HG03280 (cell line): ENCODE data around the gene AGO4.
"Not testable (repeated sequence)": the region's sequence is repeated elsewhere in the genome, so short reads cannot be mapped to it uniquely, and the experiment has no call there.

ENCODE experiments used
- ATAC-seq: cut with Tn5 transposase; IDR thresholded peaks from one replicate; pipeline ENCODE4 v1.9.1; 2021; ENCODE audit warnings: mild to moderate bottlenecking, moderate library complexity; ENCODE audit not compliant: unreplicated experiment

The AGO4 gene

DNA sequence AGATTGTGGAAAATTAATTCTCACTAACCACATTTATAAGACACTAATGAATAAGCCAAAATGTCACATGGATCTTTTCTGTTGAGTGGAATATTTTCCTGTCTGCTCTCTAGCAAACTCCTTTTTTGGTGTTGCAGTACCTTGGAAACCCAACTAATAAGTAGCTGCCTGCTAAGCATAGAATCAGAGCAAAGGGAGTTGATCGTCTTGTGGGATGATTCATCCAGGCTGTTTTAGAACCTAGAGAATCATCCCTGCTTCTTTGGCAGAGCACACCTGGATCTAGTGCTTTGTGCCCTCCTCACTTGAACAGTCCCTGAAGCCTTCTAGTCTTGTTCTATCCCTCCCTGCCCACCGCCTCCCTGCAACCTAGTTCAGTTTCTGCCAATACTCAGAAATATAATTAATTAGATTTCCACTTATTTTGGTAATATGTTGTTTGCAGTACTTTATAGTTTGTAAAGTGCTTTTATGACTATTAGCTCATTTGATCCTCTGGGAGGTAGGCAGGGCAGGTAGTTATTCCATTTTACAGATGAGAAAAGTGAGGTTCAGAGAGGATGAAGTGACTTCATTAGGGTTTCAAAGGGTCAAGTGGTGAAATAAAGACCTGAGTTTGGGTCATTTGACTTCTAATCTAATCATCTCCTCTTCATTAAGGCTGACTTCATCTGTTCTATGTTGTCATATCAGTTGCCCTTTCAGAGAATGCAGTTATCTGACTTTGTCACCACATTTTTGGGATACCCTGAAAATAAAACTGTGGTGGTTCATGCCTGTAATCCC, 2.5 kb downstream of the AGO4 start:
- no peak for ATAC-seq

GRCh38 chr1:35812754-35813153, 4.9 kb downstream of the AGO4 start:
- ATAC-seq, result not testable (repeated sequence)

GRCh38 chr1:35825255-35825654, 17.4 kb downstream of the AGO4 start:
- ATAC-seq, result no peak

GRCh38 chr1:35832276-35832905, 24.6 kb downstream of the AGO4 start:
- ATAC-seq, result no peak

GRCh38 chr1:35833395-35833794, 25.6 kb downstream of the AGO4 start:
- ATAC-seq, result no peak

GRCh38 chr1:35834218-35834617, 26.4 kb downstream of the AGO4 start:
- no peak for ATAC-seq

DNA sequence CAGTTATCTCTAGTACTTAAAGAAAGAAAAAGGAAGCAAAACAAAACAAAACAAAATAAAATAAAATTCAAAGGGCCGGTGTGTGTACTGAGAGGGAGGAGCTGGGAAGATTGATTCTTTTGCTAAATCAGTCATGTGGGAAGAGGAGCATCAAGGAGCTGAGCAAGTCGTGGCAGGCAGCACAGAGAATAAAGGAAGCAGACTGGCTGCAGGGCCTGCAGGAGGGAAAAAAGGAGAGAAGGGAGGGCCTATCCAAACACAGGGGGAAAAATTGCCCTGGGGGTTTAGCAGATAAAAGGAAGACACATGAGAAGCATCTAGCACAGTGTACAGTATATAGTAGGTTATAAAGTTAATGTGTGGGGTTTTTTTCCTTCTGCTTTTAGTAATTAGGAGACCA, 27.6 kb downstream of the AGO4 start:
- ATAC-seq, result no peak

DNA sequence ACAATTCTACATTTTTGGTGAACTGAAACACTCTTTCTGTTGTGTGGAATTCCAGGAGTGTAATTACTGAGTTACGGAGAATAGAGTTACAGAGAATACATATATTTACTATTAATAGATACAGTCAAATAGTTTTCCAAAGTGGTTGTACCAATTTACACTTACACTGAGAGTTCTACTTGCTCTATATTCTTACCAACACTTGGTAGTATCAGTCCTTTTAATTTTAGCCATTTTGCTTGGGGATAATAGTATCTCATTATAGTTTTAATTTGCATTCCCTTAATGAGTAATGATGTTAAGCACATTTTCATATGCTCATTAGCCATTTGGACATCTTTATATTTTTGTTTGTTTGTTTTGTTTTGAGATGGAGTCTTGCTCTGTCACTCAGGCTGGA, 28.9 kb downstream of the AGO4 start:
- ATAC-seq, result no peak

- ATAC-seq, result no peak
Observed at GRCh38 chr1:35838693-35839245, 31.0 kb downstream of the AGO4 start.

GRCh38 chr1:35844826-35845225, 37.0 kb downstream of the AGO4 start:
- ATAC-seq, result no peak

DNA sequence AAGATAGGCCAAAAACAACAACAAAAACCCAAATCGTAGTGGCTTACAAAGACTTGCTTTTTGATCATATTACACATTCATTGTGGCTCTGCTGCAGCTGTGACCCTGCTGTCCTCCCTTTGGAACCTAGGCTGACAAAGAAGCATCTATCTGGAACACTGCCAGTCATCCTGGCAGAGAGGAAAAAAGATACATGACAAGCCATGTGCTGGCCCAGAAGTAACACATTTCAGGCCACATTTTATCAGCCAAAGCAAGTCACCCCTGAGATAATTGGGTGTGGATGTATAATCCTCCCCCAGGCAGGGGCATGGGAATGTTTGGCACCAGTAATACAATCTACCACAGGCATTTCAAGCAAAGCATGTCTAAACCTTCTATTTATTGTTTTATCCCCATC, 38.0 kb downstream of the AGO4 start:
- ATAC-seq, result no peak

- ATAC-seq, result no peak
Observed at GRCh38 chr1:35847935-35848565, 40.2 kb downstream of the AGO4 start.

DNA sequence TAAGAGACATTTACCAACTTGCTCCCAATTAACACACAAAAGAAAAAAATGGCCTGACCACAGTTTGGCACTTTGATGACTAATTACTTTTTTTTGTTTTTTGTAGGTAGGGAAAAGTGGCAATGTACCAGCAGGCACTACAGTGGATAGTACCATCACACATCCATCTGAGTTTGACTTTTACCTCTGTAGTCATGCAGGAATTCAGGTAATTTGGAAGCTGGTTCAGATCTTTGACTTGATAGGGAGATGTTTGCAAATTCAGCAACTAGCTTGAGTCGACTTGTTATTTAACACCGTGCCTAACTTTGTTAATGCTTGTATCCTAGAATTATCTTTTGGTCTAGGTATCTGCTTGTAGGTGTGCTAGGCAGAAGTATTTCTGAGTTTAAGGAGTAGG, 42.2 kb downstream of the AGO4 start:
- no peak for ATAC-seq

DNA sequence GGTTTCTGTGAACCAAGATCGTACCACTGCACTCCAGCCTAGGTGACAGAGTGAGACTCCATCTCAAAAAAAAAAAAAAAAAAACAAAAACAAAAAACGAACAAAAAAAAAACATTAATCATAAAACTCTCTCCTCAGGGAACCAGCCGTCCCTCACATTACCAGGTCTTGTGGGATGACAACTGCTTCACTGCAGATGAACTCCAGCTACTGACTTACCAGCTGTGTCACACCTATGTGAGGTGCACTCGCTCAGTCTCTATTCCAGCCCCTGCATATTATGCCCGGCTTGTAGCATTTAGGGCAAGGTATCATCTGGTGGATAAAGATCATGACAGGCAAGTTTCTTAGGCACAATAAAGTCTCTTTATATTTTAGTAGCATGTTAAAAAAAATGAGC, 42.9 kb downstream of the AGO4 start:
- ATAC-seq, result no peak

DNA sequence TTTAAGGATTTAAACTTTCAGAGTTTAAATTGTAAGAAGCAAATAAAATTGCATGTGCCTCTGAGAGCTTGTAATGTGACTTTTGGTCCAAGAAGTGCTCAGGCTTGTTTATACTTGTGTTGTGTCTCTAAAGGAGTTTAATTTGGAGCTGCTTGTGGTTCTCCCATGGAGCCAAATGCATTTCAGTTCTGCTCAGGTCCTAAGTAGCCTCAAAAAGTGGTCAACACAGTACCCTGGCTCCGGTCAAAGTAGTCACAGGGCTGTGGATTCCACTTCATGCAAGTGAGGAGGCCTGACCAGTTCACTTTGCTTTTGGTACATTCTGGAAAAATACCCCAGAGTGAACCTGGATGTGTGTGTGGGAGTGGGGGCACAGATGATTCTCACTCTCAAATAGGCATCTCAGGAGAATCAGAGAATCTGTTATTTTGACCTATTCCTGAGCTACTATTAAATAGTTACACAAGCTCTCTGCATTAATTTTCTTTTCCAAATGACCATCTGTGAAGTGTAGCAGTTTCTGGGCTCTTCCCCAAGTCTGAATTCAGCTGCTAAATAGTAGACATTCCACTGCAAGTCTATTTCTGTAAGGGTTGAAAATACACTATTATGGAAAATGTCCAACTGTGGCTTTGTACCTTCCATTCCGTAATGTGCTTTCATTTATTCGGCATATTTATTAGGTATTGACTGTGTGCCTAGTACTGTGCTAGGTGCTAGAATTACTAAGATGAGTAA, 43.5 kb downstream of the AGO4 start:
- no peak for ATAC-seq

- ATAC-seq, result no peak
Observed at GRCh38 chr1:35852241-35852640, 44.4 kb downstream of the AGO4 start.

DNA sequence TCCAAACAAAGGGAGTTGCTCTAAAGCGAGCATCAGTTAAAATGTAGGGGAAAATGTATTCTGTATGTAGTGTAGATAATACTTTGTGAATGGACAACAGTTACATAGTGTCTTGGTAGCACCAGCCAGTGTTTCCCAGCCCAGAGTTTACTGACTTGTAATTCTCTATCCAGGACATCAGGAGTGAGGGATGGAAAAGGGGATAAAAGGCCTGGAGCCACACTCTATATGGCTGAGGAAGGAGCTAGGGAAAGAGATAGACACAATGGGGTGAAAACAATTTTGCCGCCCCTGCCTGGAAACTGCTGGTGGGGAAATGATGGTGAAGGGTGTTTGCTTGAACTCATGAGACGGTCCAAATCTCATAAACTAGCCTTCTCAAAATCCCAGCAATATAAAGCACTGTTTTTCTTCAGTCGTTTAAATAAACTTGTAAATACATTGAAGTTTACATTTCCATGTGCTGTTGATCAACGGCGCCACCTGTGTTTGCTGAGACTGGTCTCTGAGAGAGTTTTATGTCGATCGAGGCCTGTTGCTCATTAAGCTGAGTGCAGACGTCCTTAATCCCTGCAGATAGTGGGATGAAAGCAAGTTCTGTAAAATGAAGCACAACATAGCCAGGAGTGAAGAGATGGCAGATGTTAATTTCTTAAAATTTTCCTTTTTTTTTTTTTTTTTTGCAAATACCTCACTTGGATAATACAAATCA, 47.3 kb downstream of the AGO4 start:
- no peak for ATAC-seq

DNA sequence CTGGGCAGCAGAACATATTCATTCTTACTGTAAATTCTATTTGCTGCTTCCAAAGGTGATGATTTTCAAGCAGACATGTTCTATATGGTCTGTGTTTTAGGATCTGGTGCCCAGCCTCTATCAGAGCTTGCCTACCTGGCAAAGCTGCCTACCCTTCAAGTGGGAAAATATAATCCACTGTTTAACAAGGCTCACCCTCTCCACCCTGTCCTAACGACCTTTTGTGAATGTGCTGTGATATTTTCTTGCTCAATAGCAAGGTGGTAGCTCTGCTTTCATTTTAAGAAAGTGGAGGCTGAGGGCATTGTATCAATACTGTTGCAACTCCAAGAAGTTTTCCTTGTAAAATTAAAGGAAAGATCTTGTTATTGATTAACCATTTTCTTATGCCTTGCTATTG, 49.1 kb downstream of the AGO4 start:
- ATAC-seq, result no peak

DNA sequence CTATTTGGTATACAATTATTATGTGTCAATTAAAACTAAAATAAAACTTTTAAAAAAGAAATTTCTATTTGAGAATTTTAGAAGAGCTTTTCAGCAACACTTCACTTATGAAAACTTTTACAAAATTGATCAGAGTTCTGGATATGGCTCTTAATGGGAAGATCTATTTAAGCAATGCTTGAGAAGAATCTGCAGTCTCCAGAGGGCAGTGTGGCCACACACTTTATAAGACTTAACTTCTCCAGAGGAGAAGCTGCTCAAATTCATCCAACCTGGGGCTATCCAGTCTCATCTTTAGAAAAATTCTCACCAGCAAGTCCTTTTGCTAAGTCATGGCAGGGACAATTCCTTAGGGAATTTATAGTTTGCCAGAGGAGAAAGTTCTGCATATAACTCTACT, 50.0 kb downstream of the AGO4 start:
- ATAC-seq, result no peak

GRCh38 chr1:35860696-35861095, 52.9 kb downstream of the AGO4 start:
- ATAC-seq, result no peak

DNA sequence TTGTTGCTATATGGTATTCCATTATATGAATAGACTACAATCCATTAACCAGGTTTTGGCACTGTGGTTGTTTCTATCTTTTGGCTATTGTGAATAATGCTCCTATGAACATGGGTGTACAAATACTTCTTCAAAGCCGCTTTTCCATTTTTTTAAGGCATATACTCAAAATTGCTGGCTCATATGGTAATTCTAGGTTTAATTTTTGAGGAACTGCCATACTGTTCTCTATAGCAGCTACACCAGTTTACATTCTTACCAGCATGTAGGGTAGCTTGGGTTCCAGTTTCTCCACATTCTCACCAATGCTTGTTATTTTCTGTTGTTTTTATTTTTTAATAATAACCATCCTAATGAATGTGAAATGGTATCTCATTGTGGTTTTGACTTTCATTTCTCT, 55.3 kb downstream of the AGO4 start:
- no peak for ATAC-seq
